Cerebellar cortex (tissue), 1 donor: Measurements from ENCODE around the gene EIF4E3.

Source experiments
- DNase-seq: peaks from one replicate; pipeline ENCODE4 v3.0.0-alpha.2; 2015; ENCODE audit warnings: low spot score

Gene EIF4E3

GRCh38 chr3:71647751-71648150 lies 77.5 kb downstream of the EIF4E3 start:
- no peak for DNase-seq

- DNase-seq, result no peak
These were observed 78.2 kb downstream of the EIF4E3 start for GRCh38 chr3:71646971-71647370.

GRCh38 chr3:71645140-71645539 lies 80.1 kb downstream of the EIF4E3 start:
- DNase-seq, result no peak

GRCh38 chr3:71641674-71642073 lies 83.5 kb downstream of the EIF4E3 start:
- DNase-seq, result no peak

- no peak for DNase-seq
These were observed 84.7 kb downstream of the EIF4E3 start for GRCh38 chr3:71640331-71640983.

GRCh38 chr3:71636482-71636881 lies 88.7 kb downstream of the EIF4E3 start:
- no peak for DNase-seq

- no peak for DNase-seq
These were observed 89.2 kb downstream of the EIF4E3 start for GRCh38 chr3:71636001-71636400.

- DNase-seq, result no peak
These were observed 90.5 kb downstream of the EIF4E3 start for GRCh38 chr3:71634671-71635070.

- DNase-seq, result no peak
These were observed 95.5 kb downstream of the EIF4E3 start for GRCh38 chr3:71629711-71630110.

- DNase-seq, result no peak
These were observed 95.9 kb downstream of the EIF4E3 start for GRCh38 chr3:71629289-71629688.

- DNase-seq, result no peak
These were observed 96.7 kb downstream of the EIF4E3 start for GRCh38 chr3:71628522-71628921.

- DNase-seq, result no peak
These were observed 99.5 kb downstream of the EIF4E3 start for GRCh38 chr3:71625676-71626075.
